Right ventricle myocardium superior (tissue), 1 donor: ENCODE data around the gene SIGLEC15. TPM values are rescaled to one million over a fixed set of nuclear protein-coding genes. Genes with fewer than 3 reads are reported as not detected.
"Not testable (repeated sequence)": the region's sequence is repeated elsewhere in the genome, so short reads cannot be mapped to it uniquely, and the experiment has no call there.

Experiments used
- ATAC-seq: fragments of 200-7000 bp; cut with Tn5 transposase; one replicate; pipeline ENCODE4 v1.9.1; 2020; ENCODE audit warnings: mild to moderate bottlenecking; ENCODE audit not compliant: poor library complexity
- DNase-seq: peaks from one replicate; pipeline ENCODE4 v3.0.0-alpha.2; 2020
- intact Hi-C: fragments of 100-400 bp; cut with DNase I; formaldehyde crosslinking; loops from one replicate; pipeline ENCODE4 v1.11.2; 2022
- total RNA-seq: library from RNA; stranded (reverse); fragmentation: NEBNext Ultra II Directional; extraction: Animal tissue kit (Norgen Biotek cat#: 25700); gene quantifications from one replicate; pipeline ENCODE4 v1.2.1, GENCODE V29; 2021
- donor health status: DM: no; HTN: yes; CAD: no; lungs with severe emphysema.

Gene SIGLEC15
- total RNA-seq, 1 donor from 2014 or later = not detected

DNA sequence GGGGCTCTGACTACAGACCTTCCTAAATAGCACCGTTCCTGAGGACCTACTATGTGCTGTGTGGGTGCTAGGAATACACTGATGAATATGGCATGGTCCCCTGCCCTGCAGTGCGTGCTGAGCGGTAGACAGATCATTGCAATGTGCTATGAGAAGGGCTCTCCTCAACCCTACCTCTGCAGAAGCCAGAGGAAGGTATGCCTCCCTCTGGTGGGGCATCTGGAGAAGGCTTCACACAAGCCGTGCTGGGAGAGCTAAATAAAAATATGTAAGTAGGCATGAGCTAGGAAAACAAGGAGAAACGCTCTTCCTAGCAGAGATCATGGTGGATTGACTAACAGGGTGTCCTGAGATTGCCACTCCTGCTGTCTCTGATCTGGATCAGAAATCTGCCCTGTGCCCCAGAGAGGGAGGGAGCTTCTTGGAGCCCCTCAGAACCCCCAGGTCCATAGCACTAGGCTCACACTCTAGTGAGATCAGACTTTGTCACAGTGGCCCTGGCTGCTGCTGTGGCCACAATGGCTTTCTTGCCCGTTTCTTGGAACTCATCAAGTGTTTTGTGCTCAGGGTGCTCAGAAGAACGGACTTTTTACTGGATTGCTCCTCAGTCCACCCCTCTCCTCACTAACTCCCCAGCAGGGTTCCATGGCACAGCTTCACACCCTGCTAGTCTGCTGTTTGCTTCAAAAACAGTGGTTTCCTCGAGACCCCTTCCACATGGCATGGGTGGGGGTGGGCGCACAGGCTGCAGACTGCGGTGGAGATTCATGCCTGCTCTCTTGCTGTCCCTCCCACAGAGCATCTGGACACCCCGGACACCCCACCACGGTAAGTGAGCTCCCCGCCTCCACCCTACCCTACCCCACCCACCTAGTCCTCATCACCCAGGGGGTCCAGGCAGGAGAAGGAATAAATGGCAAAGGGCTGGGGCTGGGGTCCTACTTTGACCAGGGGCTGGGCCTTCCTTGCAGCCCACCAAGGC lies 14.2 kb downstream of the SIGLEC15 start:
- ATAC-seq = peak; percentile 77

DNA sequence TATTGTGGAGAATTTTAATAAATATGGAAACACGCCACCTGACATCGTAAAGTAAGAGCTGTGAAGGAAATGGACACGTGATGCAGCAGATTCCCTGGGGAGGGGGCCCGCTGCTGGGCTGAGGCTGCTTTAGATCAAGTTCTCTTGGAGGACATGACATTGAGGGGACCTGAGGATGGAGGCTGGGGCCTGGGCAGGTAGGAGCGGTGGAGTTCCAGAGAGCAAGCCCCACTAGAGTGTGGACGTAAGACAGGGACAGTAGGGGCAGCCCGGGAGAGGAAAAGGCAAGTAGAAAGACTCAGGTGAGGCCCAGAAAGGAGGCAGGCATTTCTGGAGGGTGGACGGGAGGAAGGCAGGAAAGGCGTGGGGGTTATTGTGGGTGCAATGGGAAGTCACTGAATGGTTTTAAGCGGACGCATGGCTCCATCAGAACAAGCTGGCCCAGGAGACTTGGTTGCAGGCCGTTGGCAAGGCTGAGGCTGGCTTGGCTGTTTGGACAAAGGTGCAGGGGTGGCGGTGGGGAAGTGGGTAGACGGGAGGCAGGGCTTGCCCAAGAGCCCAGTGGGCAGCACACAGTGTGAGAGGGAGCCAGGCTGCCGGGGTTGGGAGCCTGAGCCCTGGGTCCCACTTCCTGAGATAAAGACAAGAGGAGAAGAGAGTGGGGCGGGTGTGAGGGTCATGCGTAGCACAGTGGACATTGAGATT lies 15.7 kb downstream of the SIGLEC15 start:
- no peak for DNase-seq
- intact Hi-C loops = no loop called here
- no peak for ATAC-seq

More for the DNA sequence above, 14.2 kb downstream of the SIGLEC15 start:
- intact Hi-C loops = loop anchor here (2.0 kb wide), 1 partner anchor 117 kb away; no protein-coding TSS in a partner anchor
- no peak for DNase-seq

DNA sequence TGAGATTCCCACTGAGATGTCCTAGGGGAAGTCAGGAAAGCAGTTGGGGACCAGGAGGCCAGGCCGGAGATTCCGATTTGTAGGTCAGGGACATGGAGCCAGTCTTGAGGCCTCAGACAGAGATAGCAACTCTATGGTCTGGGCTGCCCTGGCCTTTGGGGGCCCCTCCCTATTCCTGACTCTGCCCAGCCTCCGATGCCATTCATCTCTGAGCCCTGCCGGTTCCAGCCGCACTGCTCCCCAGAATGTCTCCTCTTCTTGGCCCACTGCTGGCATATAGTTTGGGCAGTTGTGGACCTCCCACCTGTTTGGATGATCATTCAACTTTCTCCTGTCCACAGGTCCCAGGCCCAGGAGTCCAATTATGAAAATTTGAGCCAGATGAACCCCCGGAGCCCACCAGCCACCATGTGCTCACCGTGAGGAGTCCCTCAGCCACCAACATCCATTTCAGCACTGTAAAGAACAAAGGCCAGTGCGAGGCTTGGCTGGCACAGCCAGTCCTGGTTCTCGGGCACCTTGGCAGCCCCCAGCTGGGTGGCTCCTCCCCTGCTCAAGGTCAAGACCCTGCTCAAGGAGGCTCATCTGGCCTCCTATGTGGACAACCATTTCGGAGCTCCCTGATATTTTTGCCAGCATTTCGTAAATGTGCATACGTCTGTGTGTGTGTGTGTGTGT lies 16.4 kb downstream of the SIGLEC15 start:
- intact Hi-C loops = no loop called here
- no peak for ATAC-seq
- DNase-seq = no peak

DNA sequence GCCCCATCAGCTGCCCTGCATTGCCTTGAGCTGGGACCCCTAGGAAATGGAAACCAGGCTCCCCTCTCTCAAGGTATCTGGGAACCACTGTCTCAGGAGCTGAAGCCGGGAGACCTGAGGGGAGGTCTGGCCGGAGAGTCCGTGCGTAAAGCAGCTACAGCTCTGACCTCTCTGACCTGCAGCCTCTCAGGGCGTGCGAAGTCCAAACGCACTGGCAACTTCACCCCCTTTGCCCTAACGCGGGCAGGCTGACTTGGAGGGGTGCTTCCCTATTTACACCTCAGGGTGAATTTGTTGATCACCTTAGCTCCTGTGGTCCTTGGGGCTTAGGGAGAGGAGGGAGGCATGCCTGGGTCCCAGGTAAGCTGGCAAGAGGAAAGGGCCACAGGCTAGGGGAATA lies 17.5 kb downstream of the SIGLEC15 start:
- ATAC-seq = no peak
- intact Hi-C loops = no loop called here
- DNase-seq = no peak

DNA sequence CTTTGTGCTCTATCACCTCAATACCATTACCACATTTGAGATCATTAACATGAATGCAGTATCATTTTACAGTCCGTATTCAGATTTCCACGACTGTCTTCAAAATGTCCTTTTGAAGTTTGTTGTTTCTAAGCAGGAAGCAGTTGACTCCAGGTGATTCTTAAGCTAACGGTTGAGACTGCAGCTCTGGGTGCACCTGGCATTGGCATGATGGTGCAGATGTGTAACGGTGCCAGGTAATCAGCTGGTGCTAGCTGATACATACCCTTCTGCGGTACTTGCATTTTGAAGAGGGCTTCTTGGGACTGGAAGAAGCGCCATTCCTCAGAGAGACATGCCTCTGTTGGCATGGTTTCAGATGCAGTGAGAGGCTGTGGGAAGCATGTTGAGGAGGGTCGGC lies 19.5 kb downstream of the SIGLEC15 start:
- intact Hi-C loops = no loop called here
- ATAC-seq = no peak
- DNase-seq = no peak

DNA sequence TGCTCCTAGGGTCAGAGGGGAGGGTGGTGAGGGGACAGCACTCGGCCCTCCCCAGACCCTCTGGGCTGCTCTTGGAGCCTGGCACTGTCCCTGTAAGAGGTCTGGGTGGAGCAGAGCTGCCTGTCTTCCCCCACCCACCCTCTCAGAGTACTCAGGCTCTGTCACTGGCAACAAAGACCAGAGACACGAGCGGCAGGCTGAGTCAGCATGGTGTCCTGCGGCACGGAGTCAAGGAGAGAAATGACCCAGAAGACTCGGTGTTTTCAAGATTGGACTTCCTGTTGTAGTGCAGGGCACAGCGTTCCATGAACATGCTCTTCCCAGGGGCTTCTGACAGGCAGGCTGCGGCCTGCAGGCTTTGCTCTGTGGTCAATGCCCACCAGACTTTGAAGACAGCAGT lies 19.9 kb downstream of the SIGLEC15 start:
- intact Hi-C loops = no loop called here
- no peak for DNase-seq
- no peak for ATAC-seq

DNA sequence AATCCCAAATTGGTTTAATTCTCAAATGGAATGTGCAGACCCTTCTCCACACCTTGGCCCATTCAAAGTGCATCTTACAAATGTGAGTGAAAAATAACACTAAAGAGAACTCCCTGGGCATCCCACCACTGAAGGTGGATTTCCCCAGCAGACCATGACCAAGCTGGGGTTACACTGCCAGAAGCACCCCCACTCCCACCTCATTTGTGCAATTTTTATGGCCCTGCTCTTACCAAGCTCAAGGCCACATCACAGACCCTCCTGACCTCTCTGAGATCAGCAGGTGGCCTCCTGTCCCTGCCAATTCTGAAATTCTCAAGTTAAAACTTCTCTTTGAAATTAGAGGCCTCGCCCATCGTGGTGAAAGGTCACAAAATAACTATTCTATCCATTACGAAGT lies 21.6 kb downstream of the SIGLEC15 start:
- ATAC-seq (no peak), DNase-seq (no peak)
- intact Hi-C loops = no loop called here

DNA sequence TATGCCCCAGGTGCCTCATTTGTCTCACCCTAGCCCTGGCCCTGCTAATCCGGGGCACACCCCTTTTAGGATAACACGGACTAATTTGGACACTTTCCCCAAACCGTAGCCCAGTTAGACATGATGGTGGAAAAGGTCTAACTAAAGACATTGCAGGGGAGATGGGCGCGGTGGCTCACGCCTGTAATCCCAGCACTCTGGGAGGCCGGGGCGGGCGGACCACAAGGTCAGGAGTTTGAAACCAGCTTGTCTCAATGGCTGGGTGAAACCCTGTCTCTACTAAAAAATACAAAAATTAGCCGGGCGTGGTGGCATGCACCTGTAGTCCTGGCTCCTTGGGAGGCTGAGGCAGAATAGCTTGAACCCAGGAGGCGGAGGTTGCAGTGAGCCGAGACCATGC lies 23.2 kb downstream of the SIGLEC15 start:
- DNase-seq, intact Hi-C loops, ATAC-seq: not testable (repeated sequence)

DNA sequence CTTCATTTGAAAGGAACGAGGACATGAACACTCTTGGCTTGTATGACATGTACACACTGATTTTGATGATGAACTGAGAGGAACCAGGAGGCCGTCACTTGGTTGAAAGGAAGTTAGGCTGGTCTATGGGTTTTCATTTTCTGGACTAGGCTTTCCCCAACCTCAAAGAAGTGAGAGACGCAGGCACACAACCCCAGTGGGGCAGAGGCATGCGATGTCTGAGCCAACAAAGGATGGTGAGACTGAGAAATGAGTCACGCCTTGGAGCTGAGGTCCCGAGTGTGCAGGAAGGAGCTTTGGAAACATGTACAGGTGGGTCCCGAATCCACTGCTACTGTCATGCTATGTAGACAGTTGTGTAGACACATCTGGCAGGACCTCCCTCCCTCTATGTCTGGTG lies 24.1 kb downstream of the SIGLEC15 start:
- DNase-seq (no peak), ATAC-seq (no peak)
- intact Hi-C loops = no loop called here

DNA sequence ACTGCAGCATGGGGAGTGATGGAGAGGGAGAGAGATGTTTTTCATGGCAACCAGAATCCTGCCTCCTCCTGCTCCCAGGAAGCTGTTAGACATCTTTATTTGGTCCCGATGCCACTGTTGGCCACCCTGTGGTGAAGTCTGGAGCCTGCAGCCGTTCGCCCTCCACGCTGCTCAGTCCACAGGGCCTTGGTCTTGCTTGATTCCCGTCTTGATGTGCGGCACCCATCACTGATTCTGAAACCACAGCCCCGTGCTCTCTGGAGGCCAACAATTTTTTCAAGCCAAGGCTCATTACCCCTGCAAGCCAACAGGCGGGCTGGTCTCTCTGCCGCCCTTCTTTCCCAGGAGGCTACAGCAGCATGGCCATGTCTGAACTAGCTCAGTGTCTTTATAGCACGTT lies 24.5 kb downstream of the SIGLEC15 start:
- intact Hi-C loops = no loop called here
- DNase-seq = no peak
- no peak for ATAC-seq

DNA sequence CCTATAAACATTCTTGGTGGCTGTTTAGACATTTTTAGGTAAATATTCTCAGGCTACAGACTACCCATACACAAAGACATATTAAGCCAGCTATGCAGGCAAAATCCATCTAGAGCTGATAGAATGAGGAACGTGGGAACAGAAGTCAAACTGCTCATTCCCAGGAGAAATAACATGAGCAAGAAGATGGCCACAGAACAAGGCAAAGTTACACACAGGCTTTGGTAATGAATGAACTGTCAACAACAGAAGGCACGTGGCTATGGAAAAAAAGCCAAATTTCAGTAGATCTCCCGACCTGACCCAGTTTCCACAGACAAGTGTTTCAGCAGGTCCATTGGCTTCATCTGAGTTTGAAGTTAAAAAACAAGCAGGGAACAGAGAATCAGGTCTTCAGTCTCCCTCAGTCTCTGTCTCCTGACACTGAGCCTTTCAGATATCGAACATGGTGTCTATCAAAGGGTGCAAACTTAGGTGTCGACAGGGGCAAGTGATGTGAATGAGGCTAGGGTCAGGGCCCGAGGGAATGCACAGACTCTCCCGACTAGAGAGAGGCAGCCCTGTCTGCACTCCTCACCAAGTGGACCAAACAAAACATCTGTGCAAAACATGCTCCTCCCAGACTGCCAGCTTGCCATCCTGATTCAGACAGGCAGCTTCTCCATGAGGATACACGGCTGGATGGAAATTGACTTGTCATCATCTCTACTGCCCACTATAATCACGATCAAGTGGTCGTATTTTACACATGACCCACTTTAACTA lies 25.9 kb downstream of the SIGLEC15 start:
- intact Hi-C loops = no loop called here
- DNase-seq (no peak), ATAC-seq (peak; percentile 70)

DNA sequence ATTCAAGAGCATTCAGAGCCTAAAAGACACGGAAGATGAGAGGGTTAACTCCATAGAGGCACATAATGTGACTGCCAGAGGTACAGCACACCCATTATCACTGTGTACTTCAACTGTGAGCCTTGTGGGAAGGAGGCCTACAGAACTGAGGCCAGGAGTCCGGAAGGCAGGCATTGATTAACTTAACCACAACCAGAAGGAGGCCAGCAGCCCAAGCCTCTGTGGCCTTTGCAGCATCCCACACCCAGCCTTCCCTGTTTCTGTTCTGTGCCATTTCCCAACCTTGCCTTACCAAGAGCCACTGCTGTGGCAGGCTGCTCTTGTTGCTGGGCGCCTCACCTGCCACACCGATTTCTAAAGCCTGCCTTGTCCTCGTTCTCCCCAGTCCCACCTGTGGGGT lies 27.2 kb downstream of the SIGLEC15 start:
- ATAC-seq = no peak
- intact Hi-C loops = no loop called here
- DNase-seq = no peak

DNA sequence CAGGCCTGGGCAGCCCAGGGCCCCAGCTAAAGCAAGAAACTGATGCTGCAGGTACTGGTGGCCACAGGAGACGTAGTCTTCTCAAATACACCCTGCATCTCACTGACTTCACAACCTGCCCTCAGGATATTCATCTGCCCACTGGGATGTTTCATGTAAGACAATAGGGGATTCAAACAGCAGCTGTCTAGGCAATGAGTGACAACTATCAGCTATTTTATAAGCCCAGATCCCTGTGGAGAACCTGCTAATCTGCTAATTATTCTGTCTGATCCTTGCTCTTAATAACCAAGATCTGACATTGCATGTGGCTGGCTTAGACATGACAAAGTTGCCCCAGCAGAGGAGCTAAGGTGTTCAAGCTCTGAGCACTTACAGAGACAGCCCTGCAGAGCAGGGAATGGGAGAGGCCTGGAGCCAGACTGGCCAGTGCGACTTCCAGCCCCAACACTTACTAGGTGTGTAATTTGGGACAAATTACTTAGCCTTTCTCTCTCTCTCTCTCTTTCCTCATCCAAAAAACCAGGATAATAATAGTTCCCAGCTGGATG lies 28.6 kb downstream of the SIGLEC15 start:
- intact Hi-C loops = no loop called here

DNA sequence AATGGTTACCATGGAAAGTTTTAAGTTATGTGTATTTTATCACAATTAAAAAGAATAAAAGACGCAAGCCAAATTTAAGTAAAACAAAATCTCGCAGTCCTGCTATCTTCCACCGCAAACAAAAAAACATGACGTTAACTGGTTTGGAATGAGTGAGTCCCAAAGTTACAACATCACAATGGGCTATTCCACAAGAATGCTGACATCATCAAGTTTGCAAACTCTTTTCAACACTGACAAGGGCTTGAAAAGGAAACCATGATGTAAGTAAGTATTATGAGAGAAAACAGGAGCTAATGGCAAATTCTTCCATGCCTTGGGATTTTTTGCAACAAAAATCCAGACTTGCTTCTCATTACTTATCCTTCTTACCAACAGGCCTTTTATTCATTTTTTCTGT lies 31.1 kb downstream of the SIGLEC15 start:
- intact Hi-C loops = no loop called here
- DNase-seq (no peak), ATAC-seq (no peak)

More for the DNA sequence above, 28.6 kb downstream of the SIGLEC15 start:
- no peak for DNase-seq
- ATAC-seq = no peak

DNA sequence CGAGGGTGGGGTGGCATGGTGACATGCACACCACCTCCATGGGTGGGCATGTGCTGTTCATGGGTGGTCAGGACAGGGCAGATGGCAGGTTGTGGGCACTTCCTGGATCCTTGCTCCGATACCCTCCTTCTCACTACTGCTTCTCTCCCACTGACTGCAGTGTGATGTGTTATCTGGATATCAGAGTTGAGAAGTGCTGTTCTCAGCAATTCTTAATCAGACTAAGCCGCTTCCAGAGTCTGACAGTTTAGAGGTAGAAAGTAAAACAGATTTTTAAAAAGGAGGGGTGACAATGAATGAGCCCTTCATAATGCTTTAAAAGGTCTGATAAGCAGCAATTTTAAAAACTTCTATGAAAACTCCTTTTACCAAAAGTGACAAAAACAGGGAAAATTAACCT lies 33.9 kb downstream of the SIGLEC15 start:
- intact Hi-C loops = no loop called here
- ATAC-seq = no peak
- DNase-seq = no peak

DNA sequence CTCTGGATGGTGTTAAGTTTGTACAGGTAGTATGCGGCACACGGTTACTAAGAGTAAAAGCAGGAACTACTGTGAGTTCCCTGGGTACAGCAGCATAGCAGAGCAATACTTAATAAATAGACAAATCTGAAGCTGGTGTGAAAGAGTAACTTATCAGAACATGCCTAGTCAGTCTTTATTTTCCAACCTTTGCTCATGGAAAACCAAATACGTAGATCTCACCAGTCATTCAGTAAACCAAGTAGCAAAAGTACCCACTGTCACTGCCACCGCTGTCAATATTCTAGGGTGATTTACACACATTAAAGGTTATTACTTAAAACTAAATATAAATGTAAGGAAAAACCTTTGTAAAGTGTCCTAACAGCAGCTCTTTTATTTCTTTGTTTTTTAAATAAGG lies 35.0 kb downstream of the SIGLEC15 start:
- no peak for ATAC-seq
- intact Hi-C loops = no loop called here
- DNase-seq = no peak

DNA sequence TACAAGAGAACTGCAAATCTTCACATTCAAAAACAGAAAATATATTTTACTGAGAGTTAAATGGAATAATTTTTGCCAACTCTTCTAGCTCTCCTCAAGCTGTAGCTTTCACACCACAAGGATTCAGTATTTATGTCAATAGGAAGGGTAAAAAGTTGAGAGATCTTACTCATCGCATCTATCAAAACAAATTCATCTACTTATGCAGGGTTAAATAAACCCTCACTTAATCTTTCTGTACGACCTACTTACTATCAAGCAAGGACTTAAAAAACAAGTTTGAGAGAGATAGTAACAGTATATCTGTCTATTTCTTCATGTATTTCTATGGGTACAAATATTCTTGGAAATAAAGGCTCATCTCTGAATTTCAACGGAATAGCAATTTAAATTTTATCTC lies 35.5 kb downstream of the SIGLEC15 start:
- intact Hi-C loops = no loop called here
- ATAC-seq (no peak), DNase-seq (no peak)

DNA sequence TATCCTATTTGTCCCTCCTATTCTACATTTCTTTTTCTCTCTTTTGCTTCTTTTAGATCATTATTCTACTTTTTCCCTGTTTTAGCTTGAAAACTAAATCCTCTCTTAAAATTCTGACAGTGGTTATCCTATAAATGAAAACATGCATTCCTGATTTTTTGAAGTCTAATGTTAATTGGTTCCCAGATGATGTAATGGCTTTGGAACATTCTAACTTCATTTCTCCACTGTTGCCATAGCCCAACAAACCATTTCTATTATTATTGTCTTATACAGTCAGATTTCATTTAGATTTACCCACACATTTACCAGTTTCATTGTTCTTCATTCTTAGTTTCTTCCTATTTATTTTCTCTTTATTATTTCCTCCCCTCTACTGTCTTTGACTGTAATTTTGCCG lies 36.5 kb downstream of the SIGLEC15 start:
- intact Hi-C loops = no loop called here
- ATAC-seq (no peak), DNase-seq (no peak)
